ENCODE measurements around the gene PIGP.
A peak's percentile ranks its signal among the peaks of the same experiment; 100 is the strongest.
"Not testable (repeated sequence)": the region's sequence is repeated elsewhere in the genome, so short reads cannot be mapped to it uniquely, and the experiment has no call there.

PIGP gene

GRCh38 chr21:37076087-37076850, 3.4 kb upstream of the PIGP start:
- DNase-seq (ENCODE audit: low spot score), result no peak

GRCh38 chr21:37075214-37075770, 2.4 kb upstream of the PIGP start:
- DNase-seq (ENCODE audit: low spot score), result no peak

GRCh38 chr21:37074546-37074945, 1.7 kb upstream of the PIGP start:
- no peak for DNase-seq (ENCODE audit: low spot score)

DNA sequence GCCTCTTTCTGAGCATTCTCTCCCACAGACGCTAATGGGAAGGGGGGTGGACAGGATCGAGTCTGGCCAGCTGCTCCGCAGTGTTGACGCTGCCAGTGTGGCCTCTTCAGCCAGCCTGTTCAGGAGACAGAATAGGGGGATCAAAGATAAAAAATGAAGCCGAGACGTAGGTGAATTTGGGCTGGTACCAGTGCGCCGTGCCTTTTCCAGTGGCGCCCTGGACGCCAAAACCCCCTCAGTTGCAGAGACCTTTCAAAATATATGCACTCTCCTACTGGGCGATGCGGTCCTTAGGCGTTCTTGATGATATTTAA, 1.3 kb upstream of the PIGP start:
- DNase-seq (ENCODE audit: low spot score), result no peak

- DNase-seq (ENCODE audit: low spot score), result peak; percentile 81
These were observed 736 bp upstream of the PIGP start for GRCh38 chr21:37073417-37074196.

DNA sequence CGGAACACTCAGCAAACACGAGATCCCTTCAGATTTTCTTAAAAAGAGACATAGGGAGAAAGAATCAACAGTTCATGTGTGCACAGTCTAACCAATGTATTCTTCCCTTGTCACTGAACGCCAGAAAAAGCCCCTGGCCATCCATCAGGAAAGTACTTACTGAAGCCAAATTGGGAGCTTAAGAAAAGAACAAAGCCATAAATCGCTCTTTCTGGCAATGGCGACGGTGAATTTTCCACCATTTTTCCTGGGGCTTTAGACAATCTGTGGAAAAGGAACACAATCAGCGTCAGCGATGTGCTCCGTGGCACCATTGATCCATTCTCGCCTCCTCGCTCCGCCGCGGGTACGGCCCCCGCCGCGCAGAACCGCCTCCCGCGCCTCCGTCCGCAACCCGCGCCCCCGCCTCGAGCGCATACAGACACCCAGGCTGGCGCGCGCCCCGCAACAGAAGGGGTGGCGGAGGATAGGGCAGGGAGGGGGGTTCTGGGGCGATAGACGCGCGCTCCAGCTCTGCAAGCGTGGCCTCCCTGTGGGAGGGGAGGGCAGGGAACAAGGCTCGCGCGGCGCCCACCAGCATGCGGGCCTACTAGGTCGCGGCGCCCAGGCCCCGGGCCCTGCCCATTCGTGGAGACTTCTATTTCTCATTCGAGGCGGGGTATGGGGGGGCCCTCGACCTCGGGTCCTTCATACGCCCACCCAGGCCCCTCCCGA, 440 bp downstream of the PIGP start:
- DNase-seq (ENCODE audit: low spot score), result peak; percentile 97

- DNase-seq (ENCODE audit: low spot score), result peak; percentile 44
These were observed 1.2 kb downstream of the PIGP start for GRCh38 chr21:37071561-37072273.

- no peak for DNase-seq (ENCODE audit: low spot score)
These were observed 7.2 kb downstream of the PIGP start for GRCh38 chr21:37065561-37066177.

GRCh38 chr21:37064841-37065240, 8.0 kb downstream of the PIGP start:
- DNase-seq (ENCODE audit: low spot score), result no peak

DNA sequence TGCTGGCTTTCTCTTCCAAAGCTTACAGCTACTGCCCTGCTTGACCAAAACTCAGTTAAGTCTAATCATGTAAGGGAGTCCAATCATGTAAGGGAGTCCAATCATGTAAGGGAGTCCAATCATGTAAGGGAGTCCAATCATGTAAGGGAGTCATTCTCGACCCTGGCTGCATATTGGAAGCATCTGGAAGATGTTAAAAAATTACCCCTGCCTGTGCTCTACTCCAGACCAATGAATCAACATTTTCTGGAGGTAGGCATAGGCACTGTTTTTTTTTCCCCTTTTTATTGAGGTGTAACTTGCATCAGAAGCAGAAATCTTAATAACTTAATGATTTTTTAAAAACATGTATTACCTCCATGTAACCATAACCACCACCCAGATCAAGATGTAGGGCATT, 9.4 kb downstream of the PIGP start:
- DNase-seq (ENCODE audit: low spot score), result no peak

DNA sequence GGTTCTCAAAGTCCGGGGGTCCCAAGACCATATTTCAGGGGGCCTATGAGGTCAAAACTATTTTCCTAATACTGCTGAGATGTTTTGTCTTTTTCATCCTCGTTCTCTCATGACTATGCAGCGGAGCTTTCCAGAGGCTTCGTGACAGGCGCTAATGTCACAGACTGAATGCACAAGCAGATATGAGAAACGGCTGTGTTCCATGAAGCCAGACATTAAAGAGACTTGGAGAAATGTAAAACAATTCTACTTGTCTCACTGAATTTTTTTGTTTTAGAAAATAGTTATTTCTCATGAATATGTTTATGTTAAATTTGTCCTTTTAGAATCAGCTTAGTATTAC, 10.3 kb downstream of the PIGP start:
- no peak for DNase-seq (ENCODE audit: low spot score)

DNA sequence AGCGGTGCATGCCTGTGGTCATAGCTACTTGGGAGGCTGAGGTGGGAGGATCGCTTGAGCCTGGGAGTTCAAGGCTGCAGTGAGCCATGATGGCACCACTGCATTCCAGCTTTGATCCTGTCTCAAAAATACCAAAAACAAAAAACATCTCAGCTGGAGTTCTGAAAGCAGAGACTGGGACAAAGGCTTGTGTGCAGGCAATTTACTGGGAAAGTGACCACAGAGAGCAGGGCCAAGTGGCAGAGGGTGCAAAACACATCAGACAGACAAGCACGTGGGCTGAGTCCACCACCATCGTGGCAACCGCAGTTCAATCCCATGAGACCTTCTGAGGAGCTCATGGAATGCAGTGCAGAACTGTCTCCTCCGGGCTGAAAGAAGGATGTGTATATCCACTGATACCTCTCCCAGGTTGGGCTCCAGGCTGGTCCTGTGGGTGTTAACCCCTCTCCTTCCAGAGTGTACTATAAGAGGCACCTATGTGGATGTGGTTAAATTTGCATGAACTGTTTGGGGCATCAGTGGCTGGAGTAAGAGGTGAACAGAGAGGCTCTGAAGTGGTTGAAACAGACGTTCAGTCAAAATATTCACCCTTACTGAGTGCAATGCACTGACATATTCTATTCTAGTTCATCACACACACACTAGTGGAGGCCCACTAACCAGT, 10.8 kb downstream of the PIGP start:
- DNase-seq (ENCODE audit: low spot score), result no peak

- peak; percentile 42 for DNase-seq (ENCODE audit: low spot score)
These were observed 12.6 kb downstream of the PIGP start for GRCh38 chr21:37060296-37060695.

GRCh38 chr21:37059181-37059580, 13.7 kb downstream of the PIGP start:
- DNase-seq (ENCODE audit: low spot score), result no peak

GRCh38 chr21:37058261-37058660, 14.6 kb downstream of the PIGP start:
- peak; percentile 30 for DNase-seq (ENCODE audit: low spot score)

- no peak for DNase-seq (ENCODE audit: low spot score)
These were observed 15.3 kb downstream of the PIGP start for GRCh38 chr21:37057614-37058013.

DNA sequence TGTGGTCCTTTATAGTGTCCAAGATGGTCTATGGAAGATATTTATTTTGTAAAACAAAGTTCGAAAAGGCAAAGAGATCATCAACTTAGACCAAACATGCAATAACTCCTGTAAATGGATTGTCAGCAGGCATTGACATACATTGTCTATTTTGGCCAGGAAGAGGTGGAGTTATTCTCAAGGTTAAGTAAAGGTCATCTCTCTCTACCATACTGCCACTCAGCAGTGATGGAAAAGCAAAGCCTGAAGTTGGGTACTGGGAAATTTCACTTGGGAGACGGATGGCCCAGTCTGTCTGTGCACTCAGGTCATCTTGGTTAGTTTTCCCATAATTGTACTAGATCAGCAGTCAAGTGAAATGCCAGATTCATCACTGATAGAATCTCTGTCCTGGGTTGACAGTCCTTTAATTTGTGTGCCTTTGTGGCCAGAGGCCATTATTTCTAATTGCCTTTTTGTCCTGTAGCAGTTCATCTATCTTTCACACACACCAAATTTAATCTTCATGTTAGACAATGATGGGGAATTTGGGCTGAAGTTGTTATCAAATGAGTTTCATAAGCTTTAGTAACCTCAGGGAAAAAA, 17.5 kb downstream of the PIGP start:
- no peak for DNase-seq (ENCODE audit: low spot score)

DNA sequence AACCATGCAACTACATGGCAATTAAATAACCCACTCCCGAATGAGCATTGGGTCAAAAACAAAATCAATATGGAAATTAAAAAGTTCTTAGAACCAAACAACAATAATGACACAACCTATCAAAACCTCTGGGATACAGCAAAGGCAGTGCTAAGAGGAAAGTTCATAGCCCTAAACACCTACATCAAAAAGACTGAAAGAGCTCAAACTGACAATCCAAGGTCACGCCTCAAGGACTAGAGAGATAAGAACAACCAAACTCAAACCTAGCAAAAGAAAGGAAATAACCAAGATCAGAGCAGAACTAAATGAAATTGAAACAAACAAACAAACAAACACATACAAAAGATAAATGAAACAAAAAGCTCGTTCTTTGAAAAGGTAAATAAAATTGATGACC, 23.1 kb downstream of the PIGP start:
- not testable (repeated sequence) for DNase-seq (ENCODE audit: low spot score)

DNA sequence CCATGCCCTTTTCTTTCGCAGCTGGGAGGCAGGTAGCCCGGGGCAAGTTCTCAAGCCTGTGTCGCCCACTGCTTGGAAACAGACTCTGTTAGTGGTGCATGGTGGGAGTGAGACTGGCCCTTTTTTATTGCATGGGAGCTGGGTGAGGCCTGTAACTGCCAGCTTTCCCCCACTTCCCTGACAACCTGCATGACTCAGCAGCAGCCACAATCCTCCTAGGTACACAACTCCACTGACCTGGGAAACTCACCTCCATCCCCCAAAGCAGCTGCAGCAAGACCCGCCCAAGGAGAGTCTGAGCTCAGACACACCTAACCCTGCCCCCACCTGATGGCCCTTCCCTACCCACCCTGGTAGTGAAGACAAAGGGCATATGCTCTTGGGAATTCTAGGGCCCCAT, 25.8 kb downstream of the PIGP start:
- no peak for DNase-seq (ENCODE audit: low spot score)

DNA sequence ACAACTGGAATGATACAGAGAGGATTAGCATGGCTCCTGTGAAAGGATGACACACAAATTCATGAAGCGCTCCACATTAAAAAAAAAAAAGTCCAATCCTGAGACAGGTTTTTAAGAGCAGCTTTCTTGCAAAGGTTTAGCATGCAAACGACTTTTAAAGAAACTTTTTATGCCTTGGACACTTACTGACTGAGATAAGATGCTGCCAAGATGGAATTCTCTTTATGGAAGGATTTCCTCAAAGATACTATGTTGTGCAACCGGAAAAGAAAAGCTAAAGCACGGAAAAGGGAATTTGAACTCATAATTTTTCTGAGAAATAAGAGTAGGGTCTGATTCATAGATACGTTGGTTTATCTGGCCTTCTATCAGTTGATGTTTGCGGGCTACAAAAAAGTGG, 27.3 kb downstream of the PIGP start:
- DNase-seq (ENCODE audit: low spot score), result no peak

- DNase-seq (ENCODE audit: low spot score), result no peak
These were observed 27.7 kb downstream of the PIGP start for GRCh38 chr21:37045149-37045548.
